Heart left ventricle (tissue), 13 donors: ENCODE data around the gene SERPINB5.

ENCODE experiments used
- CTCF ChIP-seq, 12 donors: fragments of 200-600 bp; sonication (generic) in 4 of 12; IDR thresholded peaks; one replicate each; pipeline versions ENCODE4 v1.5.0 to v1.8.0; 2018 to 2022; ENCODE audit warnings: antibody characterized with exemption in 12 of 12, mild to moderate bottlenecking in 5 of 12
- POLR2A ChIP-seq, 2 donors: fragments of 450-650 bp; IDR thresholded peaks; one replicate each; pipeline ENCODE4 v1.6.1; 2017; ENCODE audit warnings: antibody characterized with exemption in 2 of 2, mild to moderate bottlenecking in 2 of 2, moderate library complexity in 2 of 2
- donor health status: ischemic (EF 13 %, LVEDD 7.1; RV severe dilation, severe dysfunction).
- donor health status: DM: no; HTN: yes; CAD: no.
- donor health status: DM: no; HTN: no; CAD: no.
- donor health status: ischemic (EF 25% LVEDD 6.9; RV normal size, moderate dysfunction).
- donor health status: ischemic (EF 25% LVEDD 5.7; RV mildly dilated, moderate dysfunction).
- donor health status: ischemic (EF 35%, LVEDD 5.7; RV mildly dilated, moderate dysfunction).
- donor health status: nonischemic (EF 11% LVEDD 7.7; RV severe dilation, severe dysfunction).
- donor health status: DM: yes; HTN: yes; CAD: no.
- donor health status: PGD.
- donor health status: ischemic (EF 29% LVEDD 5.4; RV normal size, mild dysfunction).
- donor health status: nonischemic (EF 23%, LVEDD 6.1; RV moderate dilation, normal function).

- TF ChIP-seq CTCF (IDR thresholded peaks at IDR 0.05) (no peak), POLR2A (IDR thresholded peaks at IDR 0.05) (no peak)
These were observed 55.7 kb downstream of the SERPINB5 start for GRCh38 chr18:63532471-63532870.
